ENCODE data around the gene C1orf21.

C1orf21 gene

DNA sequence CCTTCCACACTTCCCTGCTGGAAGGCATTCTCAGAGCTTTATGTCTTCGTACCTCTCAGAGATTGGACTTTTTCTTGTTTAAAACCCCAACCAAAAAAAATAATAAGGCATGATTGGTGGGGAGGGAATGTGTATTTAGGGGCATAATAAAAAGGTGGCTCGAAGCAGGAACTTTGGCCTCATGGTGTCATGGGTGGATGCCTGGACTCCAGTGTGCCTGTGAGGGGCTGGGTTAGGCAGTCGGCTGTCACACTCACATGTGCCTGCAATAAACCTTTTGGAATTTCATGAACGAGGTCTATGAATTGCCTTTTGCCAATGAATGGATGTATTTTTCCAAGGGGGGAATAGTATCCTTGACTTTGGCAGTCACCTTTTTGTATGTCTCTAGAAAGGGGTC, 236.6 kb downstream of the C1orf21 start:
- in situ Hi-C loops (cut with MboI; ENCODE audit: low sequenced_read_pairs): no loop called here

DNA sequence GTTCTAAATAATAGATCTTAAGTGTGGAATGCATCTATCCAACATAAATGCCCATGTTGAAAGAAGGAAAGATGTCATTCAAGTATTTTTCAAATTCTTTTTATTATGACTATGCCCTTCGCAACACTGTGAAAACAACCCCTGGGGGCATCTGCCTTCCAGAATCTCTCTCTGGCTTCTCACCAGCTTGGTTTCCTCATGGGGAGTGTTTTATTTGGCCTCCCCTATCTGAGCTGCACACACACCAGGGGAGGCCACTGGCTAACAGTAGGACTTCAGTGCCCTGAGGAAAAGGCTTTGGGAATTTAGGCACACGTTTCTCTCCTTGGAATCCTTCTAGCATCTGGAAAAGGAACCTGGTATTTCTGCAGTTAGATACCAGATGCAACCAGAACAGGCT, 237.2 kb downstream of the C1orf21 start:
- in situ Hi-C loops (cut with MboI; ENCODE audit: low sequenced_read_pairs): no loop called here

DNA sequence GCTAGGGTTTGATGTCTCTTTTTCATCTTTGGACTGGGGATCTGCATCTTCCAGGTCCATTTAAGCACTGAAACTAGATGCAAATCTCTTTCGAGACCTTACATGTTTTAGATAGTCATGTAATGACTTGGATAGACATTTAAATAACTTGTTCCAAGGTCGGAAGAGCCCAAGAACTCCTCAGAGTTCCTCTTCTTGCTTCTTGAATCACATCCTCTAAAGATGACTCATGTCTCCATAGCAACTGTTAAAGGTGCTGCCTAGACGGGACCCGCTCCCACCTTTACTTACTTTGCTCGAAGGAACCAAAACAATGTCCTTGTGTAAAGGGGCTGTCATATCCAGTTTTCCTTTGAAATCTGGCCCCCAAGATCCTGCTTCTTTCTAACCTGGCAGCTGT, 237.8 kb downstream of the C1orf21 start:
- in situ Hi-C loops (cut with MboI; ENCODE audit: low sequenced_read_pairs): no loop called here

DNA sequence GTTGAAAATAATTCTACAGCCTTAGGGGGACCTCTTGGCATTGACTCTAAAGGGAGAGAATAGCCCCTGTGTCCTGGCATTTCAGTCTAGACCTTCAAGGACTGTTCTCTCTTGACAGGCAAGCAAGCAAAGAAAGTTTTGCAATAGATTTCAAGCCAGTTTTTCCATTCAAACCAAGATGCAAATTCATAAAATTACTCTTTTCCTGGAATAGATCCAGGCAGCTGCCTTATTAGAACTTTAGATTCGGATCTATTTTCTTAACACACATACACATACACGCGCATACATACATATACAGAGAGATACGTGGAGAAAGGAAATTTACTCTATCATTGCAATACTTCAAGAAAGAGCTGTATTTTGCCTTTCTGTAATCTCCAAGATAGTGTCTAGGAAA, 238.4 kb downstream of the C1orf21 start:
- in situ Hi-C loops (cut with MboI; ENCODE audit: low sequenced_read_pairs): no loop called here

DNA sequence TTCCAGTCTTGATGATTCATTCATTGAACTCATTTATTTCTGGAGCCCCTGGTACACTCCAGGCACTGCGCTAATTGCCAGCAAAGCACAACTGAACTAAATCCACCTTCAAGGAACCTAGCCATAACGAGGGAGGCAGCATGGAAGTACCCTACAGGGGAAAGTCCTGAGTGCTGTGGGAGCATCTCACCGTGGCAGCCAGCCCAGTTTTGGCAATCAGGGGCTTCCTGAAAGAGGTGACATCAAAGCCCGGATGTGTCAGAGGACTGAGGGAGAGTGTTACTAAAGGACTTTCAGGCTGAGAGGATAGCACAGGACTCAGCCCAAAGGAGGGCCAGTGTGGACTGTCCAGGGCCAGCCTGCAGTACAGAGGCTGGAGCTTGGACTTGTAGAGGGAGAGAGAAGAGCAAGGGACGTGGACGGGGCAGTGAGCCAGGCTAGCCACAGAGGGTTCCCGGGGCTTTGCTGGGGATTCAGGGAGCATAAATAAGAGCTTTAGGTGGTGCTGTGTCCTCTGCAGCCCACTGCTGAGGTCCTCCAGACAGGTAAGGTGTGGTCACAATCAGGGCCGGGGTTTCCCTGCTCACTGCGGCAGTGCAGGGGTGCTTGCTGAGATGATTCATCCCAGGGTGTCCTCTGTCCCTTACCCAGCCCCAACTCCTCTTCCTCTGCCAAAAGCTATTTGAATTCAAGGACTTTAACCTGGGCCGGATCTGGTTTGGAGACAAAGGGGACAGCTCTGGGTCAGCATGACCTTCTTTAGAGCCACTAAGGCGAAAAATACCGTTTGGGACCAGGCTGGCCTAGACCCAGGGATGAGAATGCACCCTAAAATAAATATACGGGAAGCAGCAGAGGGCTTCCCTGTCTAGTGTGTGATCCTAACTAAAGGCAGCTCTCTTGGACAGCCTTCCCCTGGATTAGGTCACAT, 239.5 kb downstream of the C1orf21 start:
- in situ Hi-C loops (cut with MboI; ENCODE audit: low sequenced_read_pairs): no loop called here

DNA sequence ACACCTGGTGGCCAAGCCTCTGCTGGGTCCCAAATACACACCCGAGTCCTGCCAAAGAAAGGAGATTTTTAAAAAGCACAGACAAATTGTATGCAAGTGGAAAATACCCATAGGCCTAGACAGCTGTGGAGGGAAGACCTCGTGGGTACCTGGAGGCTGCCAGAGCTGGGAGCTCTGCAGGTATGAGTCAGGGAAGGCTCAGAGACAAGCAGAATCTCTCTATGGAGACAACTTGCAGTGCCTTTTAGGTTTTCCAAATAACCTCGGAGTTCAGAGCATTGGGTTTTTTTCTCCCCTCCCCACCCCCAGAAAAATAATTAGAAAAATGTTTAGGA, 240.1 kb downstream of the C1orf21 start:
- in situ Hi-C loops (cut with MboI; ENCODE audit: low sequenced_read_pairs): no loop called here

DNA sequence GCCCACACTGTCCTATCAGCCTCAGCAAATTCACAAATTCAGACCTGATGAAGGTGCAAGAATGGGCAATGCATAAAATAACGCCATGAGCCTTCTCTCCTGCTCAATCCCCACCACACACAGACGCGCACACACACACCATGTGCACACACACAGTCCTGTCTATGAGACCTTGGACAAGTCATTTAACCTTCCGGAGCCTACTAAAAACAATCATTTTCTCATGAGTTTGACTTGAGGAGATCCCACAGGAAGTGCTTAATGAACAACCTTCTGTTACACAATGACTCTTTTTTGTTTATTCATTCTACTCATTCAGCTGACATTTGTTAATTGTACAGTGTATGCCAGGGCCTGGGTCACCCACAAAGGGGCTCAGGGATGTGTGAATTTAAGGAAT, 242.4 kb downstream of the C1orf21 start:
- in situ Hi-C loops (cut with MboI; ENCODE audit: low sequenced_read_pairs): no loop called here

DNA sequence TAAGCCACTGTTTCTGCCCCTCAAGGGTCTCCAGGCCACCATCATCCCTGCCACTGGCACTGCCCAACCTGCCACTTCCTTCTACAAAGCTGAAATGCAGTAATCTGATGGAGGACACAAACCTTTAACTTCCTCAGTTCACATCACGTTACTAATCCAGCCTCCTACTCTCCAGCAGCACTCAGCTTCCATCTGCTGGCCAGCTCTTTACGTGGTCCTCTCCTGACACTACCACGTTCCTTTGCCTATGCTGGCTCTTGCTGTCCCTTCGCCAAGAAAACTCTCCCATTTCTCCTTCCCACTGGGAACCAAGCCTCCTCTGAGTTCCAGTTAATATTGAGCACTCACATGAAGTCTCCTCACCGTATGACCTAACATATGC, 243.8 kb downstream of the C1orf21 start:
- in situ Hi-C loops (cut with MboI; ENCODE audit: low sequenced_read_pairs): no loop called here

DNA sequence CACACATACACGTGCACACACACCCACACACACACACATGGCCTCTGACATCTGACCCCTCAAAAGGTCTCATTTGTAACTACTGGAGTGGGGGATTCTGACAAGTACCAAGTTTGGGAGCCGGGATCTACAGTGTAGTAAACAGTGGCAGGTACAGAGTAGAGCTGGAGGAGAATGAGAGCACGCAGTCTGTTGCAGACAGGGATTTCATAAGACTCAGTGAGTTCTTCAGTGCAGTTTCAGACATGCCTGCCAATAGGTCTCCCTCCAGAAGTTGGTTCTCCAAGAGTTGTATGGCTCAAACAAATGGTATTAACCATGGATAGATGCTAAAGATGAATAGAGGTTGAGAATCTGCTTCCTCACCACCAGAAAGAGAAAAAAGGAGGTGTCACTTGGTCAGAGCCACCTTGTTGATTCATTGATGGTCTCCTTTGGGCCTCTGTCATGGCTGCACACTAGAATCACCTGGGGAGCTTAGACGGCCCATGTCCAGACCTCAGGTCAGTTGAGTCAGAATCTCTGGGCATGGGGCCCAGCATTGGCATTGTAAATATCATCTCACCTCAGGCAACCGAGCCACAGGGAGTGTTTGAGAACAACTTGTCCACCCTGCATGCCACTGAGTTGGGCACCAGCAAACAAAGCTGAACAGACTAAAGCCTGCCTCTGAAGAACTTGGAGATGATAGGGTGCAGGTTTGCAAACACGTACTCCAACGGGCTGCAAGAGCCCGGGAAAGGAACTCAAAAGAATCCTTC, 245.8 kb downstream of the C1orf21 start:
- in situ Hi-C loops (cut with MboI; ENCODE audit: low sequenced_read_pairs): no loop called here

DNA sequence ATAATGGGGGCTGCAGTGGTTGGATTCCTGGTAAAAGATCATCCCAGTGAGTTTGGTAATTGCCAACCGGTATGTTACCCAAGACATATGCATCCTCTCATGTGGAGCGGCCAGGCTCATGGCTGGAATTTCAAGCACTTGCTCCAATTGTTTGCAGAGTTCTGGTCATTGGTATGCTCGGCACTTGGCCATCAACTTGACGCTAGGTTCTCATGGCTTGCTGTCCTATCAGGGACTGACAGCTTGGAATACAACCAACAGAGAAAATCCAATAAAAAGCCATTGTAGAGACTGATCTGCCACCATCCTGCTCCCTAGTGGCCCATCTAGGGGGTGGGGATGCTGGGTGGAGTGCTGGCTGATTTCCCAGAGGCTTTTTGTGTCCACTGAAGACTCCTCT, 247.0 kb downstream of the C1orf21 start:
- in situ Hi-C loops (cut with MboI; ENCODE audit: low sequenced_read_pairs): no loop called here

DNA sequence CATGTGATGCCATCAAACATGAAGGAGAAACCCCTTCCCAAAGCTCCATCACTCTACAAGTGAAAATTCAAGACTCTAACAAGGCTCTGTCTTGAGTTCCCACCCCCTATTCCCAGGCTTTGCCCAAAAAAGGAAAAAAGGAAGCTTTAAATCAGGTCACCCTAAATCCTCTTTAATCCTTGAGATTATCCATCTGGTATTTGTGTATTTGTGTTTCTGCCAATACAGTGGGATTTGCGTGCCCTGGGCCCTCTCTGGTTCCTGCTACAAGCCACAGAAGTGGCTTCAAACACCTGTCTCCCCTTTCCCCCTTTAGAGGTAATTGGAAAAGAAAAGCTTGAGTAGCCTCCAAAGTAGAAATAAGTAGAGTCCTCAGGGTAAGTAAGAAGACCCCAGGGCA, 247.5 kb downstream of the C1orf21 start:
- in situ Hi-C loops (cut with MboI; ENCODE audit: low sequenced_read_pairs): no loop called here

DNA sequence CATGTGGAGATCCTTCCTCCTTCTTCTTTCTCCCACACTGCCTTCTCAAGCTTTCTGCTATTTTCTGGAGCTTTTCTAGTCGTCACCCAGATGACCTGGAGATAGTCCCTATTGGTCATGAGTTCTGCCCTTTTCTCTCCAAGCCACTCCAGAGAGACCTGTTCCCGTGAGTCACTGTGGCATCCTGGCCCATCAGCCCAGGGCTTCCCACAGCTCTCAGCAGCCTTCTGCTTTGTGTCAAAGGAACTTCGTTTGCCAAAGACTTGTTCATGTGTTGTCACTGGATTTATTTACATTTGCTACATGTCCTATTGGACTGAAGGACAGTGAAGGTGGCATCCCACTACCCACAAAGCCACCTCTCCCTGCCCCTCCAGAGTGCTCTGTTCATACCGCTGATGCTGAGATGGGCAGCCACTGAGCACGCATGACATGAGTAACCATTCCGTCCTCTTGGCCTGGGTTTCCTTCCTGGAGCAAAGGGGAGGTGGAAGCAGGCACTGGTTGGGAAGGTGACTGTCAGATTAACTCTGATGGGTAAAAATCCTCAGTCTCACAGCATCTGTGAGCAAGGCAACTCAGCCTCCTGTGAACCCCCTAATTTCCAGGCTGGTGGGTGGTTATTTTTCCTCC, 248.6 kb downstream of the C1orf21 start:
- in situ Hi-C loops (cut with MboI; ENCODE audit: low sequenced_read_pairs): no loop called here

DNA sequence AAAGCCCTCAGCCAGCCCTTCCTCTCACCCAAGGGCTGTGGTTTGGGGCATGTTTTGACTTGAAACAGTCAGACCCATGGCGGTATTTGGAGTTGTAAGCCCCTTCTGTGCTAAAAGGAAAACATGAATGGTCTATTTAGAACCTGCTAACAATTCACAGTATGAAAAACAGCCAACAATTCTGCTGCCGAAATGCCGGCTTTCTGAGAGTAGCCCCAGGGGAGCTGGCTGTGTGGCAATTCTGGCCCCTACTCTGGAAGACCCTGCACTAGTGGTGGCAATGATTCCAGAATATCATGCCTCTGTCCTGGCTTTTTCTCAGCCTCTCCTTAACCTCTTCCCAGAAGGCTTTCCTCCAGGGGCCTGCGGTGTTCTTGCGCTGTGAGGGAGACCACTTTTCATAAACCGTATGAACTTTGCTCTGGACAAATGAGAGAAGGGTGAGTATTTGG, 249.2 kb downstream of the C1orf21 start:
- in situ Hi-C loops (cut with MboI; ENCODE audit: low sequenced_read_pairs): no loop called here

DNA sequence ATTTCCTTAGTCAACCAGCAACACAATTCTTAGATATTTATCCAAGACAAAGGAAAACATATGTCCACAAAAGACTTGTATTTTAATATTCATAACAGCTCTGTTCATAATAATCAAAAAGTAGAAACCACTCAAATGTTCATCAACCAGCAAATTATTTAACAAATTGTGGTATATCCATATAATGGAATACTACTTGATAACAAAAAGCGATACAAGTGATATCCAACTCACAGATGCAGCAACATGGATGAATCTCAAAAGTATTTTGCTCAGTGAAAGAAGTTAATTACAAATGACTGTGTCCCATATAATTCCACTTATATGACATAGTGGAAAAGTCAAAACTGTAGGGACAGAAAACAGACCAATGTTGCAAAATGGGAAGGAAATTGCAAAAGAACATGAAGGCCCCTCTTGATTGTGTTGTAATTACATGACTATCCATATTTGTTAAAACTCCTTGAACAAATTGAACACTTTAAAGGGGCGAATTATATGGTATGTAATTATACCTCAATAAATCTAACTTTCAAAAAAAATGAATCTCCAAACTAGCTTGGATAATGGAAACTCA, 250.9 kb downstream of the C1orf21 start:
- in situ Hi-C loops (cut with MboI; ENCODE audit: low sequenced_read_pairs): no loop called here

DNA sequence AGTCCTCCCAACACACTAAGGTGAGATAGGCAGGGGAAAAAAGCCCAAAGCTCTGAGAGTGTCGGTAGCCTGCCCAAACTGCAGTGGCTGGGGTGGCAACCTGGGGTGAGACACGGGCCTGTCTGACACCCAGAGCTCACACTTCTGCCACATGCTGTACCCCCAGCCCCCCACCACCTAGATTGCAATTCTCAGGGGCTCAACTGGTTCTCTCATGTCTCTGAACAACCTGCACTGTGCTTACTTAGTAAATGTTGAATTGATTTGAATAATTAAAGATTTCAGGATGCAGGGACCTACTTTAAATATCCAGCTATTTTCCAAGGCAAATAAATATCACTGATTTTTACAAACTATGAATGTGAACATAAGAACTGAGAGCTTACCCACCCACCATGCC, 252.4 kb downstream of the C1orf21 start:
- in situ Hi-C loops (cut with MboI; ENCODE audit: low sequenced_read_pairs): no loop called here

DNA sequence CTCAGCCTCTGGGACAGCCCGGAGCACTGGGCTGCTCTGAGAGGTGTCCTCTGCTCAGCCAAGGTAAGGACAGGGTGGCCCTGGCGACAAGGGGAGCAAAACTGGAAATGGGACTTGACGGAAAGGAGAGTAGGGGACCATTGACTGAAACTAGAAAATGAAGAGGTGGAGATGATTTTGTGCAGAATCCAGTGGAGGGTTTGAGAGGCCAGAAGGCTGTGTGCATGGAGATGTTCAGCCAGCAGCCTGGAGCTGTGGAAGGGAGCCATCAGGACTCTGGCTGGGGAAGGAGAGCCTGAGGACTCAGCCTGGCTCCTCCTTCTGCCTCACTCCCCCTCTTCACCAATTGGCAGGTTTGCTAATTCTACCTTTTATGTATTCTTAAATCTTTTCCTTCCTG, 253.7 kb downstream of the C1orf21 start:
- in situ Hi-C loops (cut with MboI; ENCODE audit: low sequenced_read_pairs): no loop called here

DNA sequence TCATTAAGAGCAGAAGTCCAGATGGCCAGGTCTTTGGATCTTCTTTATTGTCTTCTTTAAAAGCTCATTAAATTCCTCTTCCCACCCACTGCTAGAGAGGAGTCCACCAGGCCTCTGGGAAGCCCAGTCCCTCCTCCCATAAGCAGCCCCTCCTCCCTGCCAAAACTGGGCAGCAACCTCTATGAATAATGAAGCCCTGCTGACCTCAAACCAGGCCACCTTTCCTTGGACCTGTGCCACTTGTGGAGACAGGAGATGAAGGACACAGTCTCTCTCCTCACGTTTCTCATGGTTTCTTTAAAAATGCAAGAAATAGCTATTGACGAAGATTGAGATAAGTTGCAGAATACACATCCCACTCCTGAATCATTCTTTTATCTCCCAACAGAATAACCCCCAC, 255.1 kb downstream of the C1orf21 start:
- in situ Hi-C loops (cut with MboI; ENCODE audit: low sequenced_read_pairs): no loop called here

DNA sequence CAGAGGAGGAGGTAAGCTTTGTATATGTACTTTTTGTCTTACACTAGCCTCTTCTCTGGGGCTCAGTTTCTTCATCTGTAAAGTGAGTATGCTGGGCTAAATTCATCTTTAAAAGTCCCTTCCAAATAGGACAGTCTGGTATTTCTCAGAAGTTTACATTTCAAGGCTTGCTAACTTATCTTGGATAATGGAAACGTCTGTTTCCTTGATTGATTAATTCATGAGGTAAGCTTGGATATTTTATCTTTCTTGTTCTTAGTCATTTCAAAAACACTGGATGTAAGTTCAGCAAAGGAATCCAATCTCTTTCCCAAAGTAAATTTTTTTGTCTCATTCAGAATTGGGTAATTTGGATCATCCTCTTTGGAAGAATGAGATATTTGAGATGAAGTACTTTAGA, 256.8 kb downstream of the C1orf21 start:
- in situ Hi-C loops (cut with MboI; ENCODE audit: low sequenced_read_pairs): no loop called here

DNA sequence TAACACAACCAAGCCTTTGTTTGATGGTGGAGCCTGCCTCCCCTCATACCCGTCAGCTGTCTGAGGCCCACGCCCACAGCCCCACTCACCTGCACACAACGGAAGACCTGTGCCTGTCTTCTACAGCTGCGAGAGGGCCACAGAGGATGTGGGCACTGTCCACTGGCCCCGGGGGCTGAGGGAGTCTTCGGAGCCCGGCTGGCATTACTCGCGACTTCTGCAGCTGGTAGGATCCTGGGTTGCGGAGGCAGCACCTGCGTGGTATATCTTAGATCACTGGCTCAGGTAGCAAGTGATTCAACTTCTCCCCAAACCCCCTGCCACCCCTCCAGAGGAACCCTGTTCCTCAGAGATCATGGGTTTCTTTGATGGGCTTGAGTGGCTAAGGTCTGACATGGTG, 257.9 kb downstream of the C1orf21 start:
- in situ Hi-C loops (cut with MboI; ENCODE audit: low sequenced_read_pairs): no loop called here

DNA sequence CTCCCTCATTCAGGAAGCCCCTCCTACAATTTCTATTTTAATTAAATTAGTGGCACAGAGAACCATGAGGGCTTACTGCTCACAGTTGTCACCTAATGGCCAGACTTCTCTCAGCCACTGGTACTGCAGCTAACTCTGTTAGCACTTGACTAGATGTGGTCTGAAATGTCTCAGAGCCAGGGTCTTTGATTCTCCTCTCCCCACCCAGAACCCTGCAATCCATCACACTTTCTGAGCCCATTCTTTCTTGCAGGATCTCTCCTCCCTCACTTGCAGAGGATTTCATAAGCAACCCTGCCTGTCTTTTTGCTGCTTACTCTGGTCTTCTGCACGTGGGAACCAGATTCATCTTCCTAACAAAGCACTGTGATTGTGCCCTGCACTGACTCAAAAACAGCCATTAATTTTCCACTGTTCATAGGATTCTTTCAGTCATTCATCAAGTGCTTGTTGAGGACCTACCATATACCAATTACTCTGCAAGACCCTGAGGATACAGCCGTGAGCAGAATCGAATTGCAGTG, 259.4 kb downstream of the C1orf21 start:
- in situ Hi-C loops (cut with MboI; ENCODE audit: low sequenced_read_pairs): no loop called here

DNA sequence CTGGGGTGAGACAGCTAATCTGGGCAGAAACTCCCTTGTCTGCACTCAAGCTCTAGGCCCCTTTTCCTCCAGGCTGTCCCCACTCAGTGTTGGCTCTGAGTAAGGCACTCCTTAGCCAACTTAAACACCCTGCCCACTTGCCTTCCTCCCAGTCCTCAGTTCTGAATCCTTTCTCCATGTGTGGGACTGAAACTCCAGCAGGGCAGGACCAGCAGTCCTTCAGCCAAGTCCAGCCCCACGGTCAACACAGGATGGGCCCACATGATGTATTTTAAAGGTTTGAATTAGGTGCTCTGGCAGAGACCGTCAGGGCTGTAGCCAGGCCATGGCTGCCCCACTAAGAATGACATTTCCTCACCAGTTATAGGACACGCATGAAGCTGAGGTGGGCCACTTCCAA, 260.0 kb downstream of the C1orf21 start:
- in situ Hi-C loops (cut with MboI; ENCODE audit: low sequenced_read_pairs): no loop called here
